GM21529 (cell line): ENCODE data around the gene TASOR.

Experiments
- ATAC-seq: cut with Tn5 transposase; IDR thresholded peaks from one replicate; pipeline ENCODE4 v1.9.1; 2021; ENCODE audit not compliant: unreplicated experiment

Gene TASOR

DNA sequence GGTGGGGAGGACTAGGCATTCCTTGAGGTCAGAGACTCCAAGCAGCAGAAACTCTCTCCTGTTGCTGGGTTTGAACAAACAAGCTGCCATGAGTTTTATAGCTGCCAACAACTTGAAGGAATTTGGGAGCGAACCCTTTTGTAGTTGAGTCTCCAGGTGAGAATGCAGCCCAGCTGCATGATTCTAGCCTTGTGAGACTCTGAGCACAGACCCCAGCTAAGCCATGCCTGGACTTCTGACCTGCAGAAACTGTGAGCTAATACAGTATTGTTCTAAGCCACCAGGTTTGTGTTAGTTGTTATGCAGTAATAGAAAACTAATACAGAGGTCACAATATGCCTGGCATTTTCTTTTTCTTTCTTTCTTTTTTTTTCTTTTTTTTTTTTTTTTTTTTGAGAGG is 6.2 kb upstream of the TASOR start:
- ATAC-seq: no peak

DNA sequence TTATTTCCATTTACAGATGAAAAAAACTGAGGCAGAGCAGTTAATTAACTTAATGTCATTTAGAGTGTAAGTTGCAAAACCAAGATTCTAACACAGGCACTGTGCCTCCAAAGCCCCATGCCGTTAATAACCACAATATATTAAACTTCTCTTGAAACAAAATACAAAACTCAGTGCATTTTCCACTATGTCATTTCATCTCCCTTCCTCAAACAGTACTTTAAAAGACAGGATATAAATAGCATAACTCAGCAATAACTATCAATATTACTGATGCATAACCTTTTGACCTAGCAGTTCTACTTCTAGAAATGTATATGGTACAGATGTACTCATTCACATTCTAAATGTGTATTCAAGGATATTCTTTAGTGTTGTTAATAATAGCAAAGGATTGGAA is 5.1 kb upstream of the TASOR start:
- ATAC-seq: peak; percentile 64

DNA sequence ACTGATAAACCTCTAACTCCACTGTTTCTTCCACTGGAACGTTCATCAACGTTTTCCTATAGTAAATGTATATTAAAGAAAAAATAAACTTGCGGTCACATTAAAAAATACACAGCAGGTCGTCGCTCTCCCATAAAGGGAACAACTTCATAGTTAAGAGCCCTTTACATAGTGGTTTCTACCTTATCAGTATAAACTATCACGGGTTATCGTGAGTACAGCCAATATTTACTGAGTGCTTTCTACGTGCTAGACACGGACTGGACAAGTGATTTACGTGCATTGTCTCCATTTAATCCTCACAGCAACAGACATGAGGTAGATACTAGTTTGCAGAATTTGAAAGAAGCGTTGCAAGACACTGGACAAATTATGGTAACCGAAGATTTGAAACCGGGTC is 964 bp upstream of the TASOR start:
- ATAC-seq: no peak

DNA sequence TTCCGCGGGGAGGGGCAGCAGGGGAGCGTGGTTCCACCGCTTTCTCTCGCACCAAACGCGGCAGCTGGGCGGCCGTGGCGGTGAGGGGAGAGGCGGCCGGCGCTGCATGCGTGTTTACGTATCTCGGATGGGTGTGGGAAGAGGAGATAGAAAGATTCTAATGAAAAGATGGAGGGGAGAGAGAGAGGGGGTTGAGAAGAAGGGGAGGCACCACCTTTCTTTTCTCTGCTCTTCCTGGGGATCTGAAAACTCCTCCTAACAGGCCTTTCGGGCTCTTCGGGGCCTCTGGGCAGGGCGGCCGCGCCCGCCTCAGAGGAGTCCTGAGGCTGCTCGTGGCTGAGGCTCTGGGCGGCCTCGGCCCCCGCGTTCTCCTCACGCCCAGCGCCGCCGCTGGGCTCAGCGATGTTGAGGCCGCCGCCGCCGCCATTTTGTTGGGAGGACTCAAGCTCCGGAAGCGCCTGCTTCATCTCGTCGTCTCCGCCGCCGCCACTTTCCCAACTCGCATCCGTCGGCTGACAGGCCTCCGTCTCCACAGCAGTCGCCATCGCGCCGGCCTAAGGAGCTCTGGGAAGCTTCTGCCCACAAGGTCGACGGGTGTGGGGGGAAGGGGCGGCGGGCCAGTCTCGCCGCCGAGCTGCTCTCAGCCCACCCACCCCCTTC is 473 bp downstream of the TASOR start:
- peak; percentile 67 for ATAC-seq

DNA sequence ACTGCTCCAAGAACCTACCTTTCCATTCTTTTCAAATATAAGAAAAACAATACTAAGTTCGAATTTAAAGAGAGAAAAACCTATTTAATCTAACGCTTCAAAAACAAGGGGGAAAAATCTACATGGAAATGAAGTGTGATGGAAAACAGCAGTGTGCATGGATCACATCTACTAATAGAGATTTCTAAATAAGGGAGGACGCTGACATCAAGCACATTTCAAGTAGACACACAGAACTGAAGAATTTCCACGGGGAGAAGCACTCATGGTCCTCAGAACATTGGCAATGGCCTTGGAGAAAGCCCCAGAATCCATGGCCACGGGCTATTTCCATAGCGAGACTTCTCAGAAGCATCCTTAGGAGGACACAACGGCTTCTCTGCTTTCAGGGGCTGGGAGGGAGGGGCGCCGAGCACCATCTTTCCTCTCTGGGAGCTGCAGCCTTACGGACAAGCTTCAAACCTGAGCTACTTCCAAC is 1.0 kb downstream of the TASOR start:
- no peak for ATAC-seq

DNA sequence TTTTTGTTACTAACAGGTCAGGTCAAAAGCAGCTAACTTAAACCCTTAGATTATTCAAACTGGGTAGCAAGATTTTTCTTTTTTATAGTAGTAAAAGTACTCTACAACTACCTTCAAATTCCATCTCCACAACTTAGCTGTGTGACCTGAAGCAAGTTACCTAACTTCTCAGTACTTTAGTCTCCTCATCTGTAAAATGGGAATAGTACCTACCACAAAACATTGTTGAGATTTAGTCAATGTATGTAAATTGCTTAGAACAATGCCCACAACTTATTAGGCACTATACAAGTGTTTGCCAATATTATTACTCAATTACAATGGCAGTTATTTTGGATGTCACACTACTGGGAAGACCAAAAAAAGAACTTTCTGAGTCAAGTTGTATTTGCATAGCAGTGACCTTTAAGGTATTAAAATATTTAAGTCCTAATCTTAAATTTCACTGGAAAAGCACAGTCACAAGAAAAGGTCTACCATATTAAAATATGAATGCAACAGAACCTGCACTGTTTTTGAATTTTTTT is 2.9 kb downstream of the TASOR start:
- no peak for ATAC-seq

DNA sequence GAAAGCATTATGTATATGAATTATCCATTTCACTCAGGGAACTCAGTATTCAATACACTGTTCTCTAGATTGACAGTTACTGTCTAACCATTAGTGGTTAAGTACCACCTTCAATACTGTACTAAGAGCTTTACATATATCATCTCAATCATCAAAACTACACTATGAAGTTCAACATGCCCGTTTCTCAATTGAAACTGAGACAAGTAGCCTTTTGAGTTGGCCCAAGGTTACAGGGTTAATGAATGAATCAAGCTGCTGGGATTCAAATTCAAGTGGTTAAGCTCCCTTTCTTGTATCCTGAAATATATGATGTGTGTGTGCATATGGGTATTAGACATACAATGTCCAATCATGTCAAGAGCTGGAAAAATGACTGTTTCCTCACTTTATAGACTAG is 5.8 kb downstream of the TASOR start:
- peak; percentile 52 for ATAC-seq

DNA sequence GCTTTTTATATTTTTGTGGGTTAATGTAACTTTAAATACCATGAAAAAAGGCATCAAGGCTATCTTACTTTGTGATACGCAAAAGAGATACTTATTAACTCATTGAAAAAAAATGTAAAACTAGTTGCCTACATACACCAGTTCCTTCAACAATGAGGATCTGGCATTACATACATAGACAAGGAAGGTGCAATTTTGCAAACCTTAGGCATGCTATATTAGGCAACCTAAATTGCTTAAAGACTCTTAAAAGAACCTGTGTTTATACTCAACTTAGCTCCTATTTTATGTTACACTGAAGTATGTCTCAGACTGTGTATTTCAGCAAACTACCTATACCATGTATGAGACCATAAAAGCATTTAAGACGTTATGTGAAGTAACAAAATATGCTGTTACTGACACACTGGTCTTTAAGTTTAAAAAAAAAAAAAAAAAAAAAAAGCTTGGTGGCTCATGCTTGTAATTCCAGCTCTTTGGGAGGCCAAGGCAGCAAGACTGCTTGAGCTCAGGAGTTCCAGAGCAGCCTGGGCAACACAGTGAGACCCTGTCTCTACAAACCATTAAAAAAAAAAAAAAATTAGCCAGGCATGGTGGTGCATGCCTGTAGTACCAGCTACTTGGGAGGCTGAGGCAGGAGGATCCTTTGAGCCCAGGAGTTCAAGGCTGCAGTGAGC is 9.1 kb downstream of the TASOR start:
- no peak for ATAC-seq

DNA sequence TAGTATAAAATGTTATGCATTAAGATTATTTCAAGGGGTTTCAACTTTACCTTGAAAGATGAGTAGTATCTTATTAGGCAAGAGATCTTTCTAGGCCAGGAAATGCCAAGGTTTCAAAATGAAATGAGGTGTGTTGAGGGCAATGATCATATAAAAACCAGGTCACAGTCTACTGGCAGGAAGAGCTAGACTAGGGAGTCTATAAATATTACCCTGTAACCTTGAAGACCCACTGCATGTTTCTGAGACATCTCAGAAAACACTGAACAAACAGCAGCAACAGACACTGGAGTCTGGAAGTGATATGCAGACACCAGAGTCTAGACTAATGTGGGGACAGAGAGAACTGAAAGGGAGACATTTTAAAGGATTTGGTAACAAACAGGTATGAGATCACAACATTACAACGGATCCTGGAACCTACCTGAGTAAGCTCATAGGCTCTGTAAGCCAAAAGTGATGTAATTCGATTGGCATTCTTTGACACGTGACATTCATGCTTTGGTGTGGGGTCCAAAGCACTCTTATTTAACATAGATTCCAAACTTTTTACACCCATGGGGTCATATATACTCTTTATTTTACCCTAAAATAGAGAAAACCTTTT is 15.0 kb downstream of the TASOR start:
- ATAC-seq: no peak

DNA sequence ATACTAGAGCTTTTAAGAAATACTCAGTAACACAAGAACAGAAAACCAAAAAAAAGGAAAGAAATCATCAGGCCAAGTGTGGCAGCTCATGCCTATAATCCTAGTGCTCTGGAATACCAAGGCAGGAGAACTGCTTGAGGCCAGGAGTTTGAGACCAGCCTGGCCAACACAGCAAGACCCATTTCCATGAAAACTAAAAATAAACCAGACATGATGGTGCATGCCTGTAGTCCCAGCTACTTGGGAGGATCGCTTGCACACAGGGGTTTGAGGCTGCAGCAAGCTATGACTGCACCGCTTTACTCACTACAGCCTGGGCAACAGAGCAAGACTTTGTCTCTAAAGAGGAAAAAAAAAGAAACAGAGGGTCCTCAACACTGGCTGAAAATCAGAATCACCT is 18.2 kb downstream of the TASOR start:
- ATAC-seq: no peak

DNA sequence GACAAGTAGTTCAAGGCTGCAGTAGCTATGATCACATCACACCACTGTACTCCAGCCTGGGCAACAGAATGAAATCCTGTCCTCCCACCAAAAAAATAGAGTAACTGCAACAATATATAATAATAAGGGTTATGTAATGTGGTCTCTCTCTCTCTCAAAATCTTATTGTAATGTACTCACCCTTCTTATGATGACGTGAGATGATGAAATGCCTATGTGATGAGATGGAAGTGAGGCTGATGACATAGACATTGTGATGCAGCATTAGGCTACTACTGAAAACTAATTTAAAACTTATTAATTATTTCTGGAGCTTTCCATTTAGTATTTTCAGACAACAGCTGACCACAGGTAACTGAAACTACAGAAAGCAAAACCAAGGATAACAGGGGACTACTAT is 27.4 kb downstream of the TASOR start:
- no peak for ATAC-seq

DNA sequence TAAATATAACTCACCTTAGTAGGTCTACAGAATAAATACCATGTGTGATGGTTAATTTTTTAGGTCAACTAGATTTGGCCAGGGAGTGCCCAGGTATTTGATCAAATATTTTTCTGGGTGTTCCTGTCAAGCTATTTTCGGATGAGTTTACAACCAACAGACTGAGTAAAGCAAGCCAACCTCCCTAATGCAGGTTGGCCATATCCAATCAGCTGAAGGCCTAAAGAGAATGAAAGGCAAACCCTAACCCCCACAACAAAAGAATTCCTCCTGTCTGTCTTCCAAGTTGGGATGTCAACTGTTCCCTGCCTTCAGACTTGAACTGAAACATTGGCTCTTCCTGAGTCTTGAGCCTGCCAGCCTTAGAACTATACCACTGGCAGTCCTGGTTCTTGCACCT is 28.6 kb downstream of the TASOR start:
- ATAC-seq: no peak

DNA sequence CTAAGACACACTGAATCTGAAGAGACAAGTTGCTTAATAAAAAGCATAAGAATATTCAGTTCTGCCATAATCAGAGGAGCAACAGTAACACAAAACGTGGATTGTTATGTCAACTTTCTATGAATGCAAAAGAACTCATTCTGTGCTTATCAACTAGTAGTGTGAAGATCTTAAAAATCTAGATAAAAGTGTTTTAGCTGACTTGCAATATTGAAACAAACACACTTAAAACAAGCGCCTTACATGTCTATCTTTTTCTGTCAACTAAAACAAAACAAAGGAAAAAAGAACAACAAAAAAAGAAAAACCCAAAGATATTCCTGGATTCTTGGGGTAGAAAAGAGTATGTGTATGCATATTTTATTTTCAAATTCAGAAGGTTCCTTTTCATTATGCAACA is 37.7 kb downstream of the TASOR start:
- no peak for ATAC-seq

DNA sequence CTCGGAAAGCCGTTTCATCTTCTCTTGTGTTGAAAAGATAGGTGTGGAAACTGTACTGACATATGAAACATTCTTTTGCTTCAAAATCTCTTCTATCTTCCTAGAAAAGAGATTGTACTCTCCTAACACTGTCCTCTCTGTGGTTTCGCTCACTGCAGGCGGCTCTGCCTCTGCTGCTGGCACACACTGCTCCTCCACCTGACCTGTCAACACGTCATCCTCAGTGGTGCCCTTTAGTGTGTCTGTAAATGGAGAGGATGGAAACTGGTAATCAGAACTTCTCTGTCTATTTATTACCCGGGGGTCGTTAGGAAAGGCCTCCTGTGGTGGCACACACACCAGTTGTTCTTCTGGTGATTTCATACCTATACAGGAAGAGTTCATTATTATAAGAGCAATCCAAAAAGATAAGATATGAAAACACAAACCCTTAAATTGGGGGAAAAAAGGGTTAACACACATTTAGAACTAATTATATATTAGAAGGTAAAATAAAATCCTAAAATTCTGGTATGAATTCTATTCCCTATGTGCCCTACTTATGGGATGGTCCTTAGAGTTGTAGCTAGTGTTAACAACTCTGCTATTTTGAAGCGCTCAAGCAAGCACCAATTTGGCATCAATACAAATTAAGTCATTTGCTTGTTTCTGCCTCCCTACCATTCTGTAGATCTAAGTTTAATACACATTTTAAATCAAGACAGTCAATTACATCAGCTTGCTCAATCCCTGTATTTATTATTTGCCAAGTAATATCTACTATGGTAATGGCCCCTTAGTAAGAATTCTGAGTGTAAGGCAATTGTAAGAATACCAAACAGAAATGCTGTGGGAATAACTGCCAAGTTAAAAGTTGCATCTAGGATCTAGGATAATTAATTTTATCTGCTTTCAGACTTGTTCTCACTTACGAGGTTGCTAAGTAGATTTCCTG is 49.2 kb downstream of the TASOR start:
- no peak for ATAC-seq
